HTR-8/SVneo (cell line): ENCODE results near the gene TTC17.
"Not testable (repeated sequence)": the region's sequence is repeated elsewhere in the genome, so short reads cannot be mapped to it uniquely, and the experiment has no call there.

Experiments used
- DNase-seq: peaks from one replicate; pipeline ENCODE4 v3.0.0; 2011; ENCODE audit warnings: low spot score, mixed read lengths; ENCODE audit not compliant: insufficient read length
- FAIRE-seq: peaks from 2 replicates; lab custom pipeline; 2011; peaks lifted over from hg19 to GRCh38; lab: Jason Lieb, UNC

TTC17 gene

GRCh38 chr11:43358801-43359421 is at the start of gene TTC17:
Gene TTC17 (plus strand): TSS chr11:43358920. CDS start chr11:43358955, 35 bp downstream.
- peak; percentile 89 for DNase-seq
- FAIRE-seq, result peak; percentile 77

- FAIRE-seq (peak; percentile 95), DNase-seq (peak; percentile 70)
These were observed 46.7 kb upstream of the TTC17 start, which contains the start of gene API5 for GRCh38 chr11:43311791-43312607. Gene API5 (plus strand): TSS chr11:43311996. CDS start chr11:43312128, 132 bp downstream.

DNA sequence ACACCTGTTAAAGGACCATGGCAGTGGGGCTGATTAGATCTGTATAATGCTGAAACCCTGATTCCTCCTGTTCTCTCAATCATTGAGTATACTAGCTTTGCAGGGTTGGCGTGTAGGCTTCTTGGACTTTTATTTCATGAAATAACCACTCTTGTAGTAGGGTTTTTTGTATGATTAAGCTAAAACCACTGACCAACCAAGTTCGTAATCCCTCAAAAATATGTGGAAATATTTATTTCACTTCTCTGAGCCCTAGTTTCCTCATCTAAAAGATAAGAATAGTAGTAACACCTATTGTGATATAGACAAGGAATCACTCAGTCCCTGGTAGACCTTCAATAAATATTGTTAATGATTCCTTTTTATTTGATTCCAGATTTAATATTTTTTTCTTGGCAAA is 42.8 kb upstream of the TTC17 start:
- DNase-seq (no peak), FAIRE-seq (no peak)

DNA sequence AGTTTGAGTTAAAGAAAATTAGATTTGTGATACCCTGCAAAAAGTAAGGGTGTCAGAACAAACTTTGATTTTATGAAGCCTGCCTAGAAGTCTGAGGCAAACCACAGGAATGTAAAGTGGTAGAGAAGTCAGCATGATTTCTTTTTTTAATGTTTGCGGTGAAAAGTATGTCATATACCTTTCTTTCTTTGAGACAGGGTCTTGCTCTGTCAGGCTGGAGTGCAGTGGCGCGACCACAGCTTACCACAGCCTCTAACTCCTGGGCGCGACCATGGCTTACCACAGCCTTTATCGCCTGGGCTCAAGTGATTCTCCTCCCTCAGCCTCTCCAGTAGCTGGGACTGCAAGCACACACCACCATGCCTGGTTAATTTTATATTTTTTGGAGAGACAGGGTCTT is 42.3 kb upstream of the TTC17 start:
- DNase-seq, result peak; percentile 4

DNA sequence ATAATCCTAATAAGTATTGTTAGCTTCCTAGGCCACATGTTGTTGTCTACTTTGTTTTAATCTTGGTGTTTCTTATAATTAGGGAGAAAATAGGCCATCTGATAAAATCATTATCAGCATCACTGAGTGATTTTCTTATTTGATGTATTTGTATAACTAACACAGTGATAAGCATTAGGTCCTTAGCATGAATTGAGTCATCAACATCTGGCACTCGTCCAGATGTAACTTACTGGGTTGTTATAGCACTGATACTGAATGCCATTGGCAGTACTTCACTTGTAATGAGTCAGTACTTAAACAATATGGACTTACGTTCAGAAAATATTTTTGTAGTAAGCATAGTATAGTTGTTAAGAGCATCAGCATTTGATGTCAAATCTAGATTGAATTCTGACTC is 30.7 kb upstream of the TTC17 start:
- FAIRE-seq, result peak; percentile 31
- DNase-seq, result peak; percentile 15

More for the DNA sequence above, 42.3 kb upstream of the TTC17 start:
- FAIRE-seq, result no peak

DNA sequence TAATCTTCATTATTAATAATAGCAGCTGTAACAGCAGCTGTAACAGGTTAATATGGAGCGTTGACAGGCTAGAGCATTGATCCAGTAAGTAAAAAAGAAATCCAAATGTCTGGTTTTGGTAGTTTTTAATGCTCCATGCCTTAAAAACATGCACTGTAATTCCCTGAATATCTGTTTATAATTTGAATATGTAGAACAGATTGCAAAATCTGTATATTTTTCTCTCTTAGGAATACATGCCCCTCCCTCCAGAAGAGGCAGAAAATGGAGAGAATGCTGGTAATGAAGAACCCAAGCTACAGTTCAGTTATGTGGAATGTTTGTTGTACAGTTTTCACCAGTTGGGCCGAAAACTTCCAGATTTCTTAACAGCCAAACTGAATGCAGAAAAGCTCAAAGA is 30.2 kb upstream of the TTC17 start:
- FAIRE-seq, result no peak

GRCh38 chr11:43341159-43341558 is 17.6 kb upstream of the TTC17 start:
- no peak for FAIRE-seq
- no peak for DNase-seq

More for the DNA sequence above, 30.2 kb upstream of the TTC17 start:
- DNase-seq, result no peak

- not testable (repeated sequence) for FAIRE-seq, DNase-seq
These were observed 7.3 kb upstream of the TTC17 start for GRCh38 chr11:43351426-43351825.

GRCh38 chr11:43354311-43354710 is 4.4 kb upstream of the TTC17 start:
- FAIRE-seq (no peak), DNase-seq (no peak)

DNA sequence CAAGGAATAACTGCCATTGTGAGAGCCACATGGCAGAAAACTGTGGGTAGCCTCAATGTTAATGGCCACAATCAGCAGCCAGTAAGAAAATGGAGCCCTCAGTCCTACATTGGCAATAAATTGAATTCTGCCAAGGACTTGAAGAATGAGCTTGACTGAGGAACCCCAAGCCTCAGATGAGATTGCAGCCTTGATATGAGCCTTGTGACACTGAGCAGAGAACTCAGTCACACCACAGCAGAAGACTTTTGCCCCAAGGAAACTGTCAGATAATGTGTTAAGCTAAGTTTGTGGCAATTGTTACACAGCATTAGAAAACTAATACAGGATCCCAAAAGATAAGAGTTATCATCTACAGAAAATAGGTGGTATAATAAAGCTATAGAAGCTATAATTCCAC is 2.4 kb upstream of the TTC17 start:
- no peak for DNase-seq
- FAIRE-seq, result no peak

DNA sequence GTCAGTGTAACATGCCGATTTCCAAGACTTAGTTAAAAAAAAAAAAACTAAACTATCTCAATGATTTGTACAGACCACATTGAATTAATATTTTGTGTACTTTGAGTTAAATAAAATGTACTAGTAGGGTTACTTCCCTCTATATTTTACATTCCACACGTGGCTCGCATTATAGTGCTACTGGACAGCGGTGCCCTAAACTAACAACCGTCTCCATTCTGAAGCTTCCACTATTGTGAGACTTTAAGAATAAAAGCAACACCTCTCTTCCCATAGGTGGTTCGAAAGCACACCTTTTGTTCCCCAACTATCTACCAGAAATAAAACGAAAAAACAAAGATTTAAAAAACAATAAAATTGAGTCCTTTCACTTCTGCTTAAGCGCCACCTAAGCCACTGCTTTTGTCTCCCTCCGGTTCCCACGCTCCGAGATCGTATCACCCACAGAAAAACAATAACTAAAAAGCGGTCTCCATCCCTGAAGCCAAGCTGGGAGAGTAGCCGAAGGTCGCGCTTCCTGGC is 380 bp upstream of the TTC17 start:
- DNase-seq (no peak), FAIRE-seq (no peak)

GRCh38 chr11:43359422-43359818 is 700 bp downstream of the TTC17 start:
- DNase-seq, result peak; percentile 25
- FAIRE-seq, result peak; percentile 55

DNA sequence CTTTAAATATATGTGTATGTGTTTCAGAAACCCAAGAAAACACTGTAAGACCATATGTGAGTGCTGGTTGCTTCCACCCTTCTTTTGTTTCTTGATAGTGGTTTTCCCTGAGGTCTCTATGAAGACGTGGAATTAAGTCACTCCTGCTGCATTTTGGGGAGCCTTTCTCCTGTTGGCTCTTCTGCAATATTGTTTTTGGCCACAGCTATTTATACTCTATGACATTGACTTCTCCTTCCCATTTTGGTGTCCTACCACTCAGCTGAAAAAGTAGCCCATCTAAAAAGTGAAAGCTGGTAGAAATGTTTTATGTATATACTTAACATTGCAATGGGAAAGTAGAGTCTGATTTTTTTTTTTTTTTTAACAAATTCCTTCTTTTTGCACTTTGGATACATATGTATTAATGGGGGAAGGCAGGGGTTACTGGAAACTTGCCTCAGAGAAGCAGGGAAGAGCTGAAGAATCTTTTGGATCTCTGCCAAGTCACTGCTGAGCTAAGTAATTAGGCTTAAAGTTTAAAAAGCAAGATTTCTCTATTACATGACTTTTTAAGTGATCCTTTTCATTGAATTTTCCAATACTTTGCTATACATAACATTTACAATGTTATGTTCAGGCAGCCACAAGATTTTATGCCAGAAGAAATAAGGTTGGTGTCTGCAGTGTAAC is 1.8 kb downstream of the TTC17 start:
- DNase-seq (no peak), FAIRE-seq (no peak)

GRCh38 chr11:43366677-43367076 is 8.0 kb downstream of the TTC17 start:
- FAIRE-seq, result no peak
- DNase-seq, result no peak

DNA sequence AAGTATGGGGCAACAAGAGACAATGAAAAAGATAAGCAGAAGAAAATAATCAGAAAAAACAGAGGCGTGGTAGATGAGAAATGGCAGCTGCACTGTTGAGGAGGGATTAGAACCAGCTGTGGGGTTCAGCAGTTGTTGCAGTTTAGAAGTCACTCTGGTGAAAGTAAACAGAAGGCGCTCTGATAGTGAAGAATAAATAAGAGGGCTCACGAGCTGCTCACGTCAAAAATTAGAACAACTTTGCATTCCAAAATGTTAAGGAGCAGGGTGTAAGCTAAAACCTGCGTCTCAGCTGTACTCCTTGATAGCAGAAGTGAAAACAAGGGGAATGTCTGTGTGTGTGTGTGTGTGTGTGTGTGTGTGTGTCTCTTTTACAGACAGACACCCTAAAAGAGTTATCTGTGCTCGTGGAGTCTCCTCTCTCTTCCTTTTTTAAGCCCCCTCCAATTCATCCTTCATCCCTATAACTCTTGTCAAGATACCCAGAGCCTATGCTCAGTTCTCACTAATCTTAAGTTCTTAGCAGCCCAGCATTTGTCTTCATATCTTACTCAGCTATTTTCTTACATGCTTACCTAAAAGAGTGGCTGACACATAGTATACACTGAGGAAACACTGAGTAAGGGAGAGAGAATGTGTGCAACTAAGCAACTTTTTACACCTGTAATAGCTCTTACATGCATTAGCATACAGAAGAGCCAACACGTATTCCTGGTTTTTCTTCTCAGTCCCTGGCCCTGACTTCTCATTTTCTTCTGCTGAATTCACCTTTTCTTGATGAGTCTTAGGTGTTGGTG is 8.9 kb downstream of the TTC17 start:
- DNase-seq, result no peak
- FAIRE-seq, result no peak

DNA sequence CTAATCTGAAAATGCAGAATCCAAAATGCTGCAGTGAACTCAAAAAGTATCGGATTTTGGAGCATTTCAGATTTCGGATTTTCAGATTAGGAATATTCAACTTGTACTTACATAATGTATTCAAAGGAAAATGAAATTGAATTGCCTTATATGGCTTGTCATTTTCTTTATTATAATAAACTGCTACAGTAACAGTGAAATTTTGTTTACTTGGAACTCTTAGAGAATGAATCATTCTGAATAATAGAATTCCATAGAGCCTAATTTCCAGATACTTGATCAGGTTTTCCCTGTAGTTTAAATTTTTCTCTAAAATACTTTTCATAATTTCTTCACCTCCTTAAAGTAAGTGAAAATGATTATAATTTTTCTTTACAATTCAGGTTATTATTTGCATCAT is 17.3 kb downstream of the TTC17 start:
- DNase-seq (no peak), FAIRE-seq (no peak)

GRCh38 chr11:43376594-43376993 is 17.9 kb downstream of the TTC17 start:
- FAIRE-seq (no peak), DNase-seq (no peak)

DNA sequence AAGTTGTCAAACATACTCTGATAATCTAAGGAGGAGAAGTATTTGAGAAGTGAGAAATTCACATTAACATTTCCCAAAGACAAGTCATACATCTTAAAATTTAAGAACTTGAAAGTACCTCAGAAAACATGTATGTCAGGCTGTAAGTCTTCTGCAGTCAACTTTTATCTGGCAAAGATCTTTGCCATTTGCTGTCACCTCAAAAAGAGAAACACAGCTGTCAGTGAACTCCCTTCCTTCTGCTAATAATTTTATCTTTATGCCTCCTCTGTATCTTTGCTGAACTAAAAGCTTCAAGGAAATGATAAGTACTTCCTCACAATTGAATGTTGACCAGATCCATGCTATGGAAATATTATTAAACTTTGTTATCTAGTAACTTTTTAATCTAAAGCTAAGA is 18.7 kb downstream of the TTC17 start:
- no peak for FAIRE-seq
- DNase-seq, result no peak

- FAIRE-seq, result no peak
- DNase-seq, result no peak
These were observed 20.2 kb downstream of the TTC17 start for GRCh38 chr11:43378897-43379296.

GRCh38 chr11:43381802-43382201 is 23.1 kb downstream of the TTC17 start:
- no peak for FAIRE-seq
- no peak for DNase-seq
